ENCODE results near the gene LCN10.
A peak's percentile ranks its signal among the peaks of the same experiment; 100 is the strongest.
"Not testable (repeated sequence)": the region's sequence is repeated elsewhere in the genome, so short reads cannot be mapped to it uniquely, and the experiment has no call there.

The LCN10 gene

DNA sequence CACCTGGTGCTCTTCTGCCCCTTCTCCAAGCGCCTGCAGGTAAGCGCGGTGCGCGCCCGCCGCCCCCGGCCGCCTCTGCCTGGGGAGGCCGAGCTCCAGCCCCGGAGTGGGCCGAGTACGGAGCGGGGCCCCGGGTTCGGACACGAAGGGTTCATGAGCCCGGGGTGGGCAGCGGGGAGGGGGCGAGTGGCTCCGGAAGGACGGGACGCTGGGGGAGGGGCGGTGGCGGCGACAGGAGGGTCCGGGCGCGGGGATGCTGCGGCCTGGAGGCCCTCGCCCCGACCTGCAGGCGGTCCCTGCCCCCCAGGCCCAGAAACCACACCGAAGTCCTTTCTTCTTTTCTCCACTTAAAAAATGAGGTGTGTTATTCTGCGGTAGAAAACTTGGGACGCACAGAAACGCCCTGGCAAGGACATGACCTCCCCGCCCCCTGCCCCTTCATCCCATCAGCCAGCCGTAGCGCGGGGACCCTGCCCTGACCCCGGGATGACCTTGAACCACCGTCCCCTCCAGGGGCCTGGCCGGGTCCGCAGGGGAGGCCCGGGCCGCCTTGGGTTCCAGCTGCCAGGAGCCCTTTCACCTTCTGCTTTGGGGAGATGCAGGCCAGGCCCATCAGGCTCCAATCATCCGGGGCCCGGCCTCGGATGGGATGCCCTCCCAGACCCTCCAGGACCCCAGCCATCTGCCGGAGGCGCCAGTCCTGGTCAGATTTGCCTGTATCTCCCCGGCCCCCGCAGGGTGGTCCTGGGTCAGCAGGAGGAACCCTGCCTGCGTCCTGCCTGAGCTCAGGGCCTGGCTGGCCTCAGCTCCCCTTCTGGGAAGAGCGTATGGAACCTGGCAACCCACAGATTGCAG, 29.8 kb downstream of the LCN10 start:
- Histone ChIP-seq H3K4me1 (ENCODE audit: insufficient read depth, insufficient read length) (peaks cover 36% of the 10 kb centered on the region), H3K4me3 (ENCODE audit: insufficient read length, low read depth) (peak overlapping the region; percentile 67), H3K27me3 (ENCODE audit: insufficient read depth, insufficient read length) (peaks cover 9% of the 10 kb centered on the region), H3K9me3 (ENCODE audit: insufficient read depth, low read length) (no peaks in the 10 kb centered on the region), H3K9ac (ENCODE audit: insufficient read length, low read depth) (peak overlapping the region; percentile 87), H3K36me3 (ENCODE audit: insufficient read depth, insufficient read length, low read length) (peaks cover 5% of the 10 kb centered on the region)
- no peak for DNase-seq (ENCODE audit: low read depth, low spot score)
- TF ChIP-seq SUZ12 (IDR thresholded peaks at IDR 0.05; ENCODE audit: extremely low read depth, insufficient read depth, insufficient read length) (no peak), YY1 (IDR thresholded peaks at IDR 0.05; ENCODE audit: insufficient read depth, insufficient read length) (no peak), ZNF274 (IDR thresholded peaks at IDR 0.05; ENCODE audit: low read depth, low read length) (no peak)

DNA sequence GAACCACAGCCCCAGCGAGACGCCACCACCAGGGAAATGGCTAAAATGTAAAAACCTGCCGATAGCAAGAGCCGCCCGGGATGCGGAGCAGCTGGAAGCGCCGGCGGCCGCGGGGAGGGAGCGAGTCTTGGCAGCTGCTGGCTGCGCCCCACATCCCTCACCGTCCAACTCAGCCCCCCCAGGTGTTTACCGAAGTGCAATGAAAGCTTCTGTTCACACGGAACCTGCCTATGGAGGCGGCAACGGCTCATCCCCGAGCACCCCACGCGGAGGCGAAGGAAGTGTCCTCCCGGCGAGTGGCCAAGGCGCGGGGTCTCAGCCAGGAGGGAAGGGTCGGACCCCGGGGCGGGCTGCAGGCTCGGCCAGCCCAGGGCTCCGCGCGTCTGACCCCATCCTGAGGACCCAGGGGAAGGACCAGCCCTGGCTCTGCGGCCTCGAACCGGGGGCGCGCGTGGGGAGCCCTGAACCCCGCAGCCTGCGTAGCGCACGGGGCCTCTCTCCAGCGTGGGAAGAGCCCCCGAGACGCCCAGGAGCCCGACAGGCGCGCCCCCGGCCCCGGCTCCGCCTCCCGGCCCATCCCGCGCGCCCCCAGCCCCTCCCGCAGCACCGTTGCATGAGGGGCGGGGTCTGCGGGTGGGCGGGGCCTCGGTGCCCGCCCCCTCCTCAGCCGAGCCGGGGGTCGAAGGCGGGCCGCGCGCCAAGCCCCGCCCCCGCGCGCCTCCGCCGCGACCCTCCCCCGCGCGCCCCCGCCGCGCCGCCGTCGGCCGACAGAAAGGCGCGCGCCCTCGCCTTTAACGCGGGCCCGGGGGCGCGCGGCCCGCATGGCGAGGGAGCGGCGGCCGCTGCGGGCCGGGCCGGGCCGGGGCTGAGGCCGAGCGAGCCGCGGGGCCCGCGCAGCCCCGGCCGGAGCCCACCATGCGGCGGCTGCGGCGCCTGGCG, 30.7 kb downstream of the LCN10 start, which contains the start of gene DIPK1B:
TSS of gene DIPK1B (plus strand) at position 822 of the 939 bp plus-strand sequence. CDS start at position 916, 94 bp downstream.
- peak within 1 kb of the TSS; percentile 87 for H3K9ac ChIP-seq (ENCODE audit: insufficient read length, low read depth)
- DNase-seq (ENCODE audit: low read depth, low spot score) = no peak
- peak within 1 kb of the TSS; percentile 72 for H3K4me3 ChIP-seq (ENCODE audit: insufficient read length, low read depth)
- peaks cover 9% of the 10 kb centered on the region for H3K27me3 ChIP-seq (ENCODE audit: insufficient read depth, insufficient read length)
- H3K36me3 ChIP-seq (ENCODE audit: insufficient read depth, insufficient read length, low read length) = peaks cover 5% of the 10 kb centered on the region
- no peaks in the 10 kb centered on the region for H3K9me3 ChIP-seq (ENCODE audit: insufficient read depth, low read length)
- H3K4me1 ChIP-seq (ENCODE audit: insufficient read depth, insufficient read length) = peaks cover 34% of the 10 kb centered on the region
- TF ChIP-seq YY1 (IDR thresholded peaks at IDR 0.05; ENCODE audit: insufficient read depth, insufficient read length) = no peak
- no peak for TF ChIP-seq SUZ12 (IDR thresholded peaks at IDR 0.05; ENCODE audit: extremely low read depth, insufficient read depth, insufficient read length)
- no peak for TF ChIP-seq ZNF274 (IDR thresholded peaks at IDR 0.05; ENCODE audit: low read depth, low read length)

DNA sequence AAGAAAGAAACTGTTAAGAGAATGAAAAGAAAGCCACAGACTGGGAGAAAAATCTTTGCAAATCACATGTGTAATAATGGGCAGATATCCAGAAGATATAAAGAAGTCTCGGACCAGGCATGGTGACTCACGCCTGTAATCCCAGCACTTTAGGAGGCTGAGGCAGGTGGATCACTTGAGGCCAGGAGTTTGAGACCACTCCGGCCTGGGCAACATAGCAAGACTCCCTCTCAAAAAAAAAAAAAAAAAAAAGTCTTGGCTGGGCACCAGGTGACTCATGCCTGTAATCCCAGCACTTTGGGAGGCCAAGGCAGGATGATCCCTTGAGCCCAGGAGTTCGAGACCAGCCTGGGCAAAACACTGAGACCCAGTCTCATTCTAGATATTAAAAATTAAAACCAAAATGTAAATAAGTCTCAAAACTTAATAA, 31.5 kb downstream of the LCN10 start:
- not testable (repeated sequence) for H3K9ac ChIP-seq (ENCODE audit: insufficient read length, low read depth); H3K9me3 ChIP-seq (ENCODE audit: insufficient read depth, low read length); H3K27me3 ChIP-seq (ENCODE audit: insufficient read depth, insufficient read length); DNase-seq (ENCODE audit: low read depth, low spot score); H3K4me3 ChIP-seq (ENCODE audit: insufficient read length, low read depth); H3K36me3 ChIP-seq (ENCODE audit: insufficient read depth, insufficient read length, low read length)
- peaks cover 34% of the 10 kb centered on the region for H3K4me1 ChIP-seq (ENCODE audit: insufficient read depth, insufficient read length)

DNA sequence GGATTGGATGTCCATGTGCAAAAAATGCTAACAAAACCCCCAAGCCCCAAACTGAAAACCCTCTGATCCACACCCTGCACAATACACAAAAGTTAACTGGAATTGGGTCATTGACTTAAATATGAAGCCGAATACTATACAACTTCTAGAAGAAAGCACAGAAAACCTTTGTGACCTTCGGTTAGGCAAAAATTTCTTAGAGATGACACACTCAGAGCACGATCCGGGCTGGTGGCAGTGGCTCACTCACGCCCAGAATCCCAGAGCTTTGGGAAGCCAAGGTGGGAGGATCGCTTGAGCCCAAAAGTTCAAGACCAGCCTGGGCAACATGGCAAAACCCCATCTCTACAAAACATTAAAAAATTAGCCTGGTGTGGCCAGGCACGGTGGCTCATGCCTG, 32.2 kb downstream of the LCN10 start:
- DNase-seq (ENCODE audit: low read depth, low spot score) = no peak
- TF ChIP-seq SUZ12 (IDR thresholded peaks at IDR 0.05; ENCODE audit: extremely low read depth, insufficient read depth, insufficient read length) (no peak), YY1 (IDR thresholded peaks at IDR 0.05; ENCODE audit: insufficient read depth, insufficient read length) (no peak), ZNF274 (IDR thresholded peaks at IDR 0.05; ENCODE audit: low read depth, low read length) (no peak)
- Histone ChIP-seq H3K4me1 (ENCODE audit: insufficient read depth, insufficient read length) (peaks cover 32% of the 10 kb centered on the region), H3K36me3 (ENCODE audit: insufficient read depth, insufficient read length, low read length) (peaks cover 5% of the 10 kb centered on the region), H3K27me3 (ENCODE audit: insufficient read depth, insufficient read length) (peaks cover 9% of the 10 kb centered on the region), H3K4me3 (ENCODE audit: insufficient read length, low read depth) (no peak overlapping the region), H3K9me3 (ENCODE audit: insufficient read depth, low read length) (no peaks in the 10 kb centered on the region), H3K9ac (ENCODE audit: insufficient read length, low read depth) (no peak overlapping the region)

DNA sequence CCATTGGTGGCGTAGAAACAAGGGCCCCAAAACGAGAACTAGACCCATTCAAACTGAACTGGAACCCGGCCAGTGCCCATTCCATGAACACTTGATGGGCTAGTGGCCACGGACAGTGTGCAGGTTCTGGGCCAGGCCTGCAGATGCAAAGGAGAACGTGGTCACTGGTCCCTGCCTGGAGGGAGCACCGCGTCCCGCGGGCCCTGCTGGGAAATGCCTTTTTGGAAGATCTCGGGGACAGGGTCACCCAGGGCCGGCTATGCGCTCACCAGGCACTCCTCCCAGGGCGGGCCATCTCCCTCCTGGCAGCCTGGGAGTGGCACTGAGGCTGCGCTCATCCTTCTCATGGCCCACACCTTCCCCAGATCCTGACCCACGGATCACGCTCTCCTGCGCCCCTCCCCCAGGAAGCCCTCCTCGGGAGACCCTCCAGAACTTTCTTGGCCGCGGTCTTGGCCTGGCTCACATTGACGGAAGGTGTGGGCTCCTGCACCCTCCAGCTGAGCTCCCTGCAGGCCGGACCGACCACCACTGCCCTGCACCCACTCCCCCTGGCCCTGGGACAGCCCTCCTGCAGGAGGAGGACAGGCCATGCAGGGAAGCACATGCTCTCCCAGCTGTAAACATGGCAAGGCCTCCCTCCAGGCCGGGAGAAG, 33.2 kb downstream of the LCN10 start:
- Histone ChIP-seq H3K4me3 (ENCODE audit: insufficient read length, low read depth) (no peak overlapping the region), H3K9me3 (ENCODE audit: insufficient read depth, low read length) (no peaks in the 10 kb centered on the region), H3K27me3 (ENCODE audit: insufficient read depth, insufficient read length) (peaks cover 9% of the 10 kb centered on the region), H3K36me3 (ENCODE audit: insufficient read depth, insufficient read length, low read length) (peaks cover 2% of the 10 kb centered on the region), H3K4me1 (ENCODE audit: insufficient read depth, insufficient read length) (peaks cover 25% of the 10 kb centered on the region), H3K9ac (ENCODE audit: insufficient read length, low read depth) (peak overlapping the region; percentile 5)
- no peak for DNase-seq (ENCODE audit: low read depth, low spot score)
- no peak for TF ChIP-seq ZNF274 (IDR thresholded peaks at IDR 0.05; ENCODE audit: low read depth, low read length)
- TF ChIP-seq SUZ12 (IDR thresholded peaks at IDR 0.05; ENCODE audit: extremely low read depth, insufficient read depth, insufficient read length) = no peak
- TF ChIP-seq YY1 (IDR thresholded peaks at IDR 0.05; ENCODE audit: insufficient read depth, insufficient read length) = no peak

DNA sequence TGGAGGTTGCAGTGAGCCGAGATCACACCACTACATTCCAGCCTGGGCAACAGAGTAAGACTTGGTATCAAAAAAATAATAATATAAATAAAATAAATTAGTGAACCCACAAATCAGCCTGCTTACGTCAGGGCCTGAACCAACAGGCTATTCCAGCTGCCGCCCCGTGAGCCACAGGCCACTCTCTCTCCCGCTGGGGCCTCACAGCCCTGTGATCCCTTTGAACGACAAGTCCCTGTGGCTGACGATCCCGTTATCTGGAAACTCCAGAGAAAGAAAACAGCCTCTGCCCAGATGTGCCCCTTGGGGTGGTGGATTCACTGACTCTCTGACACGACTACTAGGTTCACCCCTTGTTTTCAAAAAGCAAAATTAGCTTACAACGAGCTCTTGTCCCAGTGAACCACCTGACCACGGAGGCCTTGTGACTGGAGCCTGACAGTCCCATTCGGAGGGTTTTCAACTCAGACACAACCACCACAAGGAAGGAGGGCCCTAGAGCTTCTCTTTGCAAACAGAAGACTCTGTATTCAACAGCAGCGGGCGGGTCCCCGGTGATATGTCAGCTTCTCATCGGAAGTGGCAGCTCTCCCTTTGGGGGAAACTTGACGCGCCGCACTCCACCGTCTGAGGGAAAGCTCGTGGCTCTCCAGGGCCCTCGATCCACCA, 34.8 kb downstream of the LCN10 start:
- no peaks in the 10 kb centered on the region for H3K9me3 ChIP-seq (ENCODE audit: insufficient read depth, low read length)
- DNase-seq (ENCODE audit: low read depth, low spot score) = no peak
- H3K9ac ChIP-seq (ENCODE audit: insufficient read length, low read depth) = no peak overlapping the region
- no peaks in the 10 kb centered on the region for H3K36me3 ChIP-seq (ENCODE audit: insufficient read depth, insufficient read length, low read length)
- H3K4me3 ChIP-seq (ENCODE audit: insufficient read length, low read depth) = no peak overlapping the region
- peaks cover 12% of the 10 kb centered on the region for H3K4me1 ChIP-seq (ENCODE audit: insufficient read depth, insufficient read length)
- TF ChIP-seq SUZ12 (IDR thresholded peaks at IDR 0.05; ENCODE audit: extremely low read depth, insufficient read depth, insufficient read length) = no peak
- TF ChIP-seq ZNF274 (IDR thresholded peaks at IDR 0.05; ENCODE audit: low read depth, low read length) = no peak
- TF ChIP-seq YY1 (IDR thresholded peaks at IDR 0.05; ENCODE audit: insufficient read depth, insufficient read length) = no peak
- H3K27me3 ChIP-seq (ENCODE audit: insufficient read depth, insufficient read length) = peaks cover 9% of the 10 kb centered on the region

Data from NT2/D1 (cell line).